ENCODE results near the gene ATF1.

The ATF1 gene

GRCh38 chr12:50763639-50764285, at the start of gene ATF1:
ATF1 (plus strand) TSS chr12:50764101; CDS start chr12:50780146, 16,045 bp downstream.
- peak in 1 of 2 experiments; percentile 43 for DNase-seq

- peak; percentile 70 to 88 for DNase-seq
Observed at GRCh38 chr12:50715174-50715573, 48.7 kb upstream of the ATF1 start.

DNA sequence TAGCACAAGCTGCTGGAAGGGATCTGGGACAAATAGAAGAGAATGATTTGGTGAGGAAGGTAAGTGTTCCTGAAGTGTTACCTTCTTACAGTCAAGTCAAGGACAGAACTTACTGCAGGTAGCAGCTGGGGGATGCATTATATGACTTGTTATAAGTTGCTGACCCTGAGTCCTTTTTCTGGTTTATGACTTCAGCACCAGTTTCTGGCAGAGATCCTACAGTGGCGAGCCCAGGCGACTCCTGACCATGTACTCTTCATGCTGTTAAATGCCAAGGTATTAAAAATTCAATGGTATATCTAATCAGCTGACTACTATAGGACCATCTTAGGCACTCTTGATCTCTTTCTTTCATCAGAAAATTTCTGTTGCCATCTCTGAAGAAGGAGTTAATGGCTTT, 45.1 kb upstream of the ATF1 start:
- DNase-seq: no peak

GRCh38 chr12:50720085-50720484, 43.8 kb upstream of the ATF1 start:
- DNase-seq: no peak

- DNase-seq: no peak
Observed at GRCh38 chr12:50720501-50720900, 43.4 kb upstream of the ATF1 start.

DNA sequence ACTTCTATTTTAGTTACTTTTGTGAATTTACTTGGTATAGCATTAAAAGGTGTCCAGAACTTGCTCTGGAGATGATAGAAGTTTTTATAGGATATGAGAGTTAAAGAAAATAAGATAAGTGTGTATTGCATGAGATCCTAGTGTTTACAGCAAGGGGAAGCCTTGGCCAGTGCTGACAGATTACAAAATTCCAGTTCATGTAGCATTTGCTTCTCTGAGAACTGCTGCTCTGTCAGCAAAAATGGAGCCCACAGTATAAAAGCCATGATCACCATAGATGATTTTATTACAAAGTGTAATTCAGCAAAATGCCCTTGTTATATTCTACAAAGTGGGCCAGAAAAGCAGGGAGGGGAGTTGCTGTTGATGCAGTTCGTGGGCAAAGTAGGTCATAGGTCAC, 40.0 kb upstream of the ATF1 start:
- DNase-seq: no peak

DNA sequence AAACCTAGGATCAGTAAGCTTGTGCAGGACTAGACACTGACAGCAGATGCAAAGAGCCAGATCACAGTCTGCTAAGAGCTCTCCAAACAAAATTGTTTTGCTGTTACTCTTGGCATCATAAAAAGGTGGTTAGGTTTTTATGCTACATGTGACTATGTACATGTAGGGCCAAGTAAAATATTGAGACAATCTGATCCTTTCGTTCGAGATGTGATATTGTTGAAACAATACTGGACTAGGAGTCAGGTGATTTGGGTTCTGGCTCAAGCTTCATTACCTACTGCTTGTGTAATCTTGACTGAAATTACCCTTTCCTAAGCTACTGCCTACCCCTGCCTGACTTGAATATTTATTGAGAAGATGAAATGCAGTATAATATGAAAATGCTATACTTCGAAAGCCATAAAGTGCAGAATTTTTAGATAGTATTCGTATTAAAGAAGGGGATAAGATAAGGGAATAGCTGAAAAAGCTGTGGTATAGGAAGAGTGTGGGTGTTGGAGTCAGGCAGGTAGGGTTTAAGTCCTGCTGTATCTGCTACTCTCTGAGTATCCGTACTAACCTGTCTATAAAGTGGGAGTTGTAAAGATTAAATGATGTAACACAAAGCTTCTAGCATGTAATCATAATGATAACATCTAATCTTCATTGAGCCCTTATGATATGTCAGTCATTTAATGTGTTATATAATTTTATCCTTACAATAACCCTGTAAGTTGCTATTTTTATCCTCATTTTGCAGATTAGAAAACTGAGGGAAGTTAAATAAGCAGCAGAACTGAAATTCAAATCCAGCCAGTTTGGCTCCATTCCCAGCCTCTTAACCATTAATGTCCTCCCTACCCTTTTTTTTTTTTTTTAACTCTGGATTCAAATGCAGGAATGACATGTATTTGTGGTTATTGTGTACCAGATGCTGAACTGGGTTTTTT, 38.6 kb upstream of the ATF1 start:
- DNase-seq: no peak

DNA sequence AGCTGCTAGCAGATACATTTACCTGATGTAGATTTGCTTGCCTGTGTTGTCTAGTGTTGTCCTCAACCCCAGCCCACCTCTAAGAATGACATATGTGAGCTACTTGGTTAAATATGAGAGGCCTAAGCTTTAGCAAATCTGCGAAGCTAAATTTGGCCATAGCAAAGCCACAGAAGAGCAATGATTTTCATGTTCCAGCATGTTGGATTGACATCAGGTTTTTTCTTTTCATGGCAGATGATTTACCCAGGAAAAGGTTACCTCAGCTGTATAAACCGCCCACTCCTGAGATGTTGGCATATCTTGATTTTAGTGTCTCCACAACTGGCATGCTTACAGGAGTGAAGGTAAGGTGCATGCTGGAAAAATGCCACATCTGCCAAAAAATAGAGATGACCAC, 36.4 kb upstream of the ATF1 start:
- no peak for DNase-seq

- peak; percentile 70 to 74 for DNase-seq
Observed at GRCh38 chr12:50728417-50728816, 35.5 kb upstream of the ATF1 start.

DNA sequence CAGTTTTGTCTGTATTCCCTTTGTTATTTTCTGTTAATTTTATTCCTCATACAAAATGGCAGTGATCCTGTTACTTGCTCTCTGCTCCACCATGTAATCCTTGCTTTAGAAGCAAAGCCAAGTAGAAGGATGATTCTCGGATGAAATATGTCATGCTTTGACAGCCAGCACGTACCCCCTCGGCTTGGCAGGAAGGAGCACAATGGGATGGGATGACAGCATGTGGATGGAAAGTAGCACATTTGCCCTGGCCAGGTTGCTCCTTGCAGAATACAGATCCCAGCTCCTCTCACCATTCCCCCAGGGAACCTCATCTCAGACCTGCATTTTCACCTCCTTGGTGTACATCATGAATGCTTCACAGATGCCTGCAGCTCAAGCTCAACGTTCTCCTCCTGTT, 35.1 kb upstream of the ATF1 start:
- DNase-seq: peak; percentile 81 to 84

DNA sequence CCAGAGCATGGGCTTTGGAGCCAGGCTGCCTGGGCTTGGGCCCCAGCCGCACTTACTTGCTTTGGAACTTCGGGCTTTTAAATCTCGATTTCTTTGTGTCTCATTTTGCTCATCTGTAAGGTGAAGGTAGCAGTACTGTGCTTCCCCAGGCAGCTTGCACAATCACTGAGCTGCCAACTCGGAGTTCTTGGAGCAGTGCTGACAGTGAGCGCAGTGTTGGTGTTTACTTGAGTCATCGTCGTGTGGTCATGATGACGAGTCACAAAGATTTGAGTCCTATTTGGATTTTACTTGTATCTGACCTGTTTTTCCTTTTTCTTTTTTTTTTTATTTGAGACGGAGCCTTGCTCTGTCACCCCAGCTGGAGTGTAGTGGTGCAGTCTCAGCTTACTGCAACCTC, 31.3 kb upstream of the ATF1 start:
- DNase-seq: no peak

GRCh38 chr12:50733706-50734105, 30.2 kb upstream of the ATF1 start:
- DNase-seq: no peak

- peak in 1 of 2 experiments; percentile 57 for DNase-seq
Observed at GRCh38 chr12:50734409-50735263, 29.3 kb upstream of the ATF1 start.

DNA sequence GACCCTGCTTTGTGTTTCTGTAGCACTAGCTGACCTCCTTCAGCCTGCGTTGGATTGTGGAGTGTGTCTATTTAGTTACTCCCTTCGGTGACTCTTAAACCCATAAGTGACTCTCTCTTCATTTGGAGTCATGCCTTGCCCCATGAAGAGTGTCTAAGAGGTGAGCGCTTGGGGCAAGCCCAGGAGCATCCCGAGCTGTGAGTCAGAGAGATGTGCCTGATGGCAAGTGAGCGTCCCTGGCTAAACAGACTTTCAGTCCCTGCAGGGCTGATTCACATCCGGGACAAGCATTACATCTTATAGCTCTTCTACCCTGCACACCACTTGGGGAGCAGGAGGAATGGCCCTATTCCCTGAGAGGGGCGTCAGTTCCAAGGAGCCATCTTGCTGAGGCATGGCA, 24.3 kb upstream of the ATF1 start:
- no peak for DNase-seq

DNA sequence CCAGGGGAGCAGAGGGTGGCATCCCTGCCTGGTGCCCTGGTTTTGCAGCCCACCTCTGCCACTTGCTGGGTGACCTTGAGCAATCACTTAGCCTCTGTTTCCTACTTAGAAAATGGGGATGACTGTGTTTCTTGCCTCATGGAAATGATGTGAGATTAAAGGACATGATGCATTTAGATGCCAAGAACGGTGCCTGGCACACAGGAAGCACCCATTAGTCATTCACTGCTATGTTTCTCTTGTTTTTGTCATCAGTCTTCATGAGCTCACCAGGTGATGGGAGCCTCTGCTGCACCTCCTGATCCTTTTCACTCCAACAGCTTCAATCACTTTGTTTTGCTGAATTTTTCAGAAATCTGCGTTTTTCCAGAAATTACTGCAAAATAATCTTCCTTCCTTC, 23.6 kb upstream of the ATF1 start:
- DNase-seq: no peak

DNA sequence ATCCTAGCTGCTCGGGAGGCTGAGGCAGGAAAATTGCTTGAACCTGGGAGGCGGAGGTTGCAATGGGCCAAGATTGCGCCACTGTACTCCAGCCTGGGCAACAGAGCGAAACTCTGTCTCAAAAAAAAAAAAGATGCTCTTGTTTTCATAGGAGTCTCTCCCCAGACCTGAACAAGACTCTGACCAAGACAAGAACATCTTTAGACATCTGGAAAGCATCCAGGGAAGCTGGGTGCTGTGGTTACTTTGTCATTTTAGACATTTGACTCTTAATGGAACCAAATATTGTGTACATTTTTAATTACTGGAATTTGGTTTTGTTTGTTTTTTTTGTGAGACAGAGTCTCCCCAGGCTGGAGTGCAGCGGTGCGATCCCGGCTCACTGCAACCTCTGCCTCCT, 21.1 kb upstream of the ATF1 start:
- no peak for DNase-seq

DNA sequence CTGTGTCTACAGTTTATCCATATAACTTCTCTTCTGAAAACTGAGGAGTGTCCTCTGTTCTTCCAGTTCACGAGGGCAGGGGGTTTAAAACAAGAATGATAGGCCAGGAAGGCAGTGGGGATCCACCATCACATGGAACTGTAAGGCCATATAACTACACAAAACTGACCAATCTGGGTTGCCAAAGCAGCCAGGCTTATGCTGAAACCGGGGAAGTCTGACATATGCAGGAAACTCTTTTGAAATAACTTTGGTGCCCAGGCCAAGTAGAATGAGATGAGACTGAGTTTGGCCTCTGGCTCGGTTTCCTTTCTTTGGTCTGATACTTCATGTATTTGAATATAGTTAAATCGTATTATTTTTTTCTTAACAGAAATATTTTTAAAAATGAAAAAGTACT, 18.0 kb upstream of the ATF1 start:
- no peak for DNase-seq

- no peak for DNase-seq
Observed at GRCh38 chr12:50746431-50746830, 17.5 kb upstream of the ATF1 start.

- no peak for DNase-seq
Observed at GRCh38 chr12:50747817-50748216, 16.1 kb upstream of the ATF1 start.

DNA sequence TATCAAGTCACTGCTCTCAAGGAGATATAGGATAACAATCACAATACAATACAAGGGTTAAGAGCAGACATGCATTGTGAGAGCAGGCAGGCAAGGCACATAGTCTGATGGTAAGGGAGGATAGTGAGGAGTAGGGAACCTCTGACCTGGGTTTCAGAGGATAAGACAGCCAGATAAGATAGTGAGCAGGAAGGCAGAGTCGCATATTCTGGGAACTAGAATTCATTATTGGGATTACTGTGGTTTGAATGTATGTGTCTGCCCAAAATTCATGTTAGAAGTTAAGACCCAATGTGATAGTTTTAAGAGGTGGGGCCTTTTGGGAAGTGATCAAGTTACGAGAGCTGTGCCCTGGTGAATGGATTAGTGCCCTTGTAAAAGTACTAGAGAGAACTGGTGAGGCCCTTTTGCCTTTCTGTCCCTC, 14.4 kb upstream of the ATF1 start:
- no peak for DNase-seq

GRCh38 chr12:50750366-50750765, 13.5 kb upstream of the ATF1 start:
- DNase-seq: no peak

DNA sequence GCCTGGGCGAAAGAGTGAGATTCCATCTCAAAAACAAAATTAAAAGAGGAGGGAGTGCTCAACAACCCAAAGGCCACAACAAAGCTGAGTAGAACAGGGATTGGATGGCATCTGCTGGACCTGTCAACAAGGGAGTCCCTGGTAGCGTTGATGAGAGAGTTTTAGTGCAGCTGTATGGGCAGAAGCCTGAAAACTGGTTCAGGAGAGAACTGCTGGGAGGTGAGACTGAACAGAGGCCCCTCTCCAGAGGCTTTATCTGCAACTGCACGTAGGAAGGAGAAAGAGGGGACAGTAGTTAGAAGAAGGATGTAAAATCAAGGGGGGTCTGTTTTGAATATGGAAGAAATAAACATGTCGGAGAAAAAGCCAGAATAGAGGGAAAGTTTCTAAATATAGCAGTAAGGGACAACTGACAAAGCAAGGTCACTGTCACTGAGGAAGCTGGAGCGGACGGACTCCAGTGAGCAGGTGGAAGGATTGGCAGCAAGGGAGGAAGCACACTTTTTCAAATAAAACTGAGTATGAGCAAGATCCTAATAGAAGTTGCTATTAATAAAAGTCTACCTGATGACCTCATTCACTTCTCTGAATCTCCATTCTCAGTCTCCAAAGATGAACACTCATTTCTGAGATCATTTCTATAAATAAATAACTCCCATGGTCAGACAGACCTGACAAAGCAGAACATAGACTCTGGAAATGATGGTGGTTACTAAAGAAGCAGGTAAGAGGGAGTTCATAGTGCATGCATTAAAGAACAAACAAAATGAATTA, 11.8 kb upstream of the ATF1 start:
- DNase-seq: no peak

Measured in cerebellar nuclear complex (tissue), 1 donor.